ENCODE results near the gene TFPI. TPM values are rescaled to one million over a fixed set of nuclear protein-coding genes. Genes with fewer than 3 reads are reported as not detected.
"Not testable (repeated sequence)": the region's sequence is repeated elsewhere in the genome, so short reads cannot be mapped to it uniquely, and the experiment has no call there.

Gene TFPI
- polyA plus RNA-seq, 3 donors, result 21.9 to 40.7 (median 35.3) TPM

- no peak overlapping the region for H3K27ac ChIP-seq (ENCODE audit: low read depth, low read length)
- WGBS, 3 donors, result 82 to 86% (median 84%) methylated on average over 9 of the region's 9 CpGs
Measured at GRCh38 chr2:187511356-187512315, 42.6 kb downstream of the TFPI start.

- H3K27ac ChIP-seq (ENCODE audit: low read depth, low read length), result not testable (repeated sequence)
- 80 to 86% (median 81%) methylated on average over 18 of the region's 18 CpGs for WGBS, 3 donors
Measured at GRCh38 chr2:187510419-187511355, 43.5 kb downstream of the TFPI start.

- WGBS, 3 donors, result 33 to 37% (median 35%) methylated on average over 4 of the region's 4 CpGs
- H3K27ac ChIP-seq (ENCODE audit: low read depth, low read length), result no peak overlapping the region
Measured at GRCh38 chr2:187509667-187510417, 44.4 kb downstream of the TFPI start.

GRCh38 chr2:187506416-187506815 lies 47.8 kb downstream of the TFPI start:
- no peak overlapping the region for H3K27ac ChIP-seq (ENCODE audit: low read depth, low read length)
- 74 to 89% (median 88%) methylated on average over 3 of the region's 3 CpGs for WGBS, 3 donors

- WGBS, 3 donors, result 39 to 77% (median 60%) methylated on average over 3 of the region's 3 CpGs
- no peak overlapping the region for H3K27ac ChIP-seq (ENCODE audit: low read depth, low read length)
Measured at GRCh38 chr2:187505065-187505672, 49.1 kb downstream of the TFPI start.

GRCh38 chr2:187504312-187504921 lies 49.8 kb downstream of the TFPI start:
- no peak overlapping the region for H3K27ac ChIP-seq (ENCODE audit: low read depth, low read length)
- 16 to 33% (median 18%) methylated on average over 6 of the region's 6 CpGs for WGBS, 3 donors

- no peak overlapping the region for H3K27ac ChIP-seq (ENCODE audit: low read depth, low read length)
- 68 to 92% (median 88%) methylated on average over 2 of the region's 2 CpGs for WGBS, 3 donors
Measured at GRCh38 chr2:187503700-187504099, 50.5 kb downstream of the TFPI start.

GRCh38 chr2:187502467-187502866 lies 51.8 kb downstream of the TFPI start:
- WGBS, 3 donors, result 62 to 80% (median 64%) methylated on average over 2 of the region's 2 CpGs
- no peak overlapping the region for H3K27ac ChIP-seq (ENCODE audit: low read depth, low read length)

GRCh38 chr2:187500585-187501359 lies 53.5 kb downstream of the TFPI start:
- WGBS, 3 donors, result 57 to 72% (median 60%) methylated on average over 7 of the region's 7 CpGs
- H3K27ac ChIP-seq (ENCODE audit: low read depth, low read length), result no peak overlapping the region

- 9 to 23% (median 17%) methylated on average over 2 of the region's 2 CpGs for WGBS, 3 donors
- no peak overlapping the region for H3K27ac ChIP-seq (ENCODE audit: low read depth, low read length)
Measured at GRCh38 chr2:187499941-187500532, 54.2 kb downstream of the TFPI start.

GRCh38 chr2:187497858-187498463 lies 56.3 kb downstream of the TFPI start:
- H3K27ac ChIP-seq (ENCODE audit: low read depth, low read length), result no peak overlapping the region
- WGBS, 3 donors, result 15 to 31% (median 25%) methylated on average over 1 of the region's 1 CpG

GRCh38 chr2:187497140-187497539 lies 57.1 kb downstream of the TFPI start:
- WGBS, 3 donors, result 88 to 95% (median 91%) methylated on average over 2 of the region's 2 CpGs
- no peak overlapping the region for H3K27ac ChIP-seq (ENCODE audit: low read depth, low read length)

GRCh38 chr2:187495324-187495723 lies 58.9 kb downstream of the TFPI start:
- WGBS, 3 donors, result 47 to 83% (median 73%) methylated on average over 1 of the region's 1 CpG
- H3K27ac ChIP-seq (ENCODE audit: low read depth, low read length), result no peak overlapping the region

- 94 to 96% (median 95%) methylated on average over 3 of the region's 3 CpGs for WGBS, 3 donors
- H3K27ac ChIP-seq (ENCODE audit: low read depth, low read length), result no peak overlapping the region
Measured at GRCh38 chr2:187493877-187494568, 60.2 kb downstream of the TFPI start.

- no peak overlapping the region for H3K27ac ChIP-seq (ENCODE audit: low read depth, low read length)
- 78 to 85% (median 84%) methylated on average over 5 of the region's 5 CpGs for WGBS, 3 donors
Measured at GRCh38 chr2:187493180-187493579, 61.1 kb downstream of the TFPI start.

GRCh38 chr2:187486241-187486640 lies 68.0 kb downstream of the TFPI start:
- H3K27ac ChIP-seq (ENCODE audit: low read depth, low read length), result no peak overlapping the region

Measured in adipose tissue (tissue), 3 donors.